ENCODE results near the gene SNRK. TPM values are rescaled to one million over a fixed set of nuclear protein-coding genes. Genes with fewer than 3 reads are reported as not detected.
A peak's percentile ranks its signal among the peaks of the same experiment; 100 is the strongest.

The SNRK gene
- total and polyA plus RNA-seq, 5 experiments from 2014 or later, result 71.1 to 225 (median 97.5) TPM

GRCh38 chr3:43273416-43273815 lies 12.9 kb upstream of the SNRK start:
- H3K27ac Mint-ChIP-seq, result no peak overlapping the region
- no peak overlapping the region for H3K4me3 Mint-ChIP-seq
- no peak for ATAC-seq
- DNase-seq, result no peak
- POLR2A ChIA-PET, result interaction anchor here (1.4 to 1.8 kb wide), 2 partner anchors 11 to 34 kb away, joined by 4 read pairs; no protein-coding TSS in a partner anchor
- peaks cover 0 to 3% (median 0%) of the 10 kb centered on the region in 3 donors for H3K36me3 Mint-ChIP-seq
- peaks cover 3 to 19% (median 18%) of the 10 kb centered on the region in 4 donors for H3K4me1 Mint-ChIP-seq
- peaks cover 0 to 9% (median 0%) of the 10 kb centered on the region in 9 donors for H3K9me3 Mint-ChIP-seq
- peaks cover 0 to 4% (median 0%) of the 10 kb centered on the region in 5 donors for H3K27me3 Mint-ChIP-seq

DNA sequence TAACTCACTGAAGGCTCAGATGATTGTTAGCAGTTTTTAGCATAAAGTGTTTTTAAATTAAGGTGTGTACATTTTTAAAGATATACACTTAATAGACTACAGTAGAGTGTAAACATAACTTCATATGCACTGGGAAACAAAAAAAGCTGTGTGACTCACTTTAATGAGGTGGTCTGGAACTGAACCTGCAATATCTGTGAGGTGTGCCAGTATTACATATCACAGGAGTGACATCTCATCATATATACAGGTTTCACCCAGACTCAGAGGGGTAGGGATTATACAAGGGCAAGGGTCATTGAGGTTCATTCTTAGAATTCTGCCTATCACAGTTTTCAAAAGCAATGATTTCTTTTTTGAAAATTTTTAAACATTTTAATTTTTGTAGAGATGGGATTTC lies 7.3 kb upstream of the SNRK start:
- no peak for ATAC-seq
- H3K4me1 Mint-ChIP-seq, result peaks cover 3 to 29% (median 20%) of the 10 kb centered on the region in 4 donors
- DNase-seq, result no peak
- peaks cover 0 to 4% (median 0%) of the 10 kb centered on the region in 9 donors for H3K9me3 Mint-ChIP-seq
- peaks cover 0 to 3% (median 0%) of the 10 kb centered on the region in 3 donors for H3K36me3 Mint-ChIP-seq
- no peak overlapping the region for H3K4me3 Mint-ChIP-seq
- no peak overlapping the region for H3K27ac Mint-ChIP-seq
- H3K27me3 Mint-ChIP-seq, result peaks cover 0 to 4% (median 0%) of the 10 kb centered on the region in 5 donors
- POLR2A ChIA-PET, result interaction anchor here (1.0 to 1.1 kb wide), 2 partner anchors 10 to 33 kb away, joined by 3 to 4 read pairs; no protein-coding TSS in a partner anchor

DNA sequence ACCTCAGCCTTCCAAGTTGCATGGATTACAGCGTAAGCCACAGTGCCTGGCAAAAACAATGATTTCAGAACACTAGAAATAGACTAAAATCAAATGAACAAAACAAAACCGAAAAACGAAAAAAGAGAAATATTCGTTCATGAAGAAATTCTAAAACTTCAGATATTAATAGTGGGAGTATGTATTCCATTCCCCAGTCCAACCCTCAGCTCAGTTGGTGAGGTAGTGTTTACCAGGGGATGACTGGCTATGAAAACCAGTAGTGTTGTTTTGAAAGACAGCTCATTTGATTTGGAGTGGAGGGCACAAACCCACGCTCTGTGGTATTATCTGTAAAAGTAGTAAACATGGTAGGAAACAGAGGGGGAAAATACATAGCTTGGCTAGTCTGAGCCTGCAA lies 6.8 kb upstream of the SNRK start:
- H3K9me3 Mint-ChIP-seq, result peaks cover 0 to 3% (median 0%) of the 10 kb centered on the region in 9 donors
- DNase-seq (no peak), ATAC-seq (no peak)
- H3K27me3 Mint-ChIP-seq, result peaks cover 0 to 4% (median 0%) of the 10 kb centered on the region in 5 donors
- peaks cover 0 to 3% (median 0%) of the 10 kb centered on the region in 3 donors for H3K36me3 Mint-ChIP-seq
- H3K4me3 Mint-ChIP-seq, result no peak overlapping the region
- H3K4me1 Mint-ChIP-seq, result peaks cover 3 to 29% (median 19%) of the 10 kb centered on the region in 4 donors
- H3K27ac Mint-ChIP-seq, result peak overlapping the region in 3 of 10 donors; percentile 2 to 9 (median 9)
- POLR2A ChIA-PET, result interaction anchor here (1.0 to 1.1 kb wide), 2 partner anchors 10 to 32 kb away, joined by 3 to 4 read pairs; no protein-coding TSS in a partner anchor

- Mint-ChIP-seq H3K4me3 (no peak overlapping the region), H3K27ac (no peak overlapping the region), H3K4me1 (peaks cover 7 to 34% (median 20%) of the 10 kb centered on the region in 4 donors), H3K27me3 (peaks cover 0 to 4% (median 0%) of the 10 kb centered on the region in 5 donors), H3K36me3 (peaks cover 0 to 3% (median 0%) of the 10 kb centered on the region in 3 donors), H3K9me3 (peaks cover 0 to 3% (median 0%) of the 10 kb centered on the region in 9 donors)
- ATAC-seq (no peak), DNase-seq (no peak)
- POLR2A ChIA-PET, result interaction anchor here (0.7 kb wide), 1 partner anchor 118 kb away, joined by 3 read pairs; no protein-coding TSS in a partner anchor
These were observed 5.3 kb upstream of the SNRK start for GRCh38 chr3:43281020-43281419.

- no peak overlapping the region for H3K4me3 Mint-ChIP-seq
- ATAC-seq, result no peak
- no peaks in the 10 kb centered on the region for H3K9me3 Mint-ChIP-seq
- peaks cover 0 to 2% (median 0%) of the 10 kb centered on the region in 5 donors for H3K27me3 Mint-ChIP-seq
- peaks cover 7 to 14% (median 8%) of the 10 kb centered on the region in 3 donors for H3K36me3 Mint-ChIP-seq
- DNase-seq, result no peak
- peaks cover 13 to 25% (median 15%) of the 10 kb centered on the region in 4 donors for H3K4me1 Mint-ChIP-seq
- H3K27ac Mint-ChIP-seq, result peak overlapping the region in 3 of 10 donors; percentile 24 to 35 (median 31)
- POLR2A ChIA-PET, result interaction anchor here (0.6 to 4.0 kb wide), 5 partner anchors 8 to 67 kb away, joined by 3 to 100 read pairs (median 4); no protein-coding TSS in a partner anchor
These were observed 2.2 kb upstream of the SNRK start for GRCh38 chr3:43284171-43284570.

GRCh38 chr3:43285644-43286043 lies 696 bp upstream of the SNRK start:
- no peak for ATAC-seq
- H3K27ac Mint-ChIP-seq, result peak overlapping the region; percentile 94 to 100 (median 100)
- H3K4me1 Mint-ChIP-seq, result peaks cover 24 to 35% (median 29%) of the 10 kb centered on the region in 4 donors
- H3K36me3 Mint-ChIP-seq, result peaks cover 7 to 29% (median 20%) of the 10 kb centered on the region in 3 donors
- H3K4me3 Mint-ChIP-seq, result peak overlapping the region; percentile 89 to 100 (median 98)
- H3K27me3 Mint-ChIP-seq, result peaks cover 0 to 2% (median 0%) of the 10 kb centered on the region in 5 donors
- DNase-seq, result no peak
- POLR2A ChIA-PET, result interaction anchor here (0.6 to 4.0 kb wide), 32 partner anchors 9 to 261 kb away, joined by 3 to 100 read pairs (median 4); no protein-coding TSS in a partner anchor
- H3K9me3 Mint-ChIP-seq, result no peaks in the 10 kb centered on the region

DNA sequence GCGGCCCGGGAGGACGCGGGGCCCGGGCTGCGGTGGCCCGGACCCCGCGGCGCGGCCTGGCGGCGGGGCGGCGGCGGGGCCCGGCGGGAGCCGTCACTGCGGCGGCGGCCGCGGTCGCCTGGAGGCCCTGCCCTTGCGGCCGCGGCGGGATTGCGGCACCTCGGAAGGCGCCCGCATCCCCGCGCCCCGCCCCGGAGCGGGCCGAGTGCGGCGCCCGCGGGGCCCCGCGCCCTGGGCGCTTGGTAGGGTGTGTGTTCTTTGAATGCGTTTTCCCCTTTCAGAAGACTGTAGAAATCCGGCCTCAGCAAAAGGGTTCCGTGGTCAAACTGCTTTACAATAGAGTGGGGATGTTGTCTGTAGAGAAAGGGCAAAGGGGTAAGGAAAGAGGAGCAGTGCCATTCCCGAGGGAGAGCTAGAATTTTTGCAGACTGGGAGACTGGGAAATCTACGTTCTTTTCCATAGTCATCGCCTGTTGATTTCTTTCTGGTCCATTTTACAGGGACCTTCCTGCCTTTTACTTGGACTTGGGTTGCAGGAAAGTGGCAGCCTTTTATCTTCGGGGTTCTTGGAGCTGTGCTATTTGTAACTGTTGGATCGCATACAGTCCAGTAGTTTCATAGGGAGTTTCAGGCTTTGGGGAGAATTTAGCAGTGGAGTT lies 630 bp downstream of the SNRK start:
- Mint-ChIP-seq H3K4me3 (peak overlapping the region; percentile 93 to 100 (median 98)), H3K36me3 (peaks cover 7 to 41% (median 20%) of the 10 kb centered on the region in 3 donors), H3K27ac (peak overlapping the region; percentile 95 to 99 (median 97)), H3K9me3 (no peaks in the 10 kb centered on the region), H3K4me1 (peaks cover 34 to 49% (median 42%) of the 10 kb centered on the region in 4 donors), H3K27me3 (peaks cover 0 to 2% (median 0%) of the 10 kb centered on the region in 5 donors)
- peak in 6 of 10 donors; percentile 4 to 43 (median 38) for DNase-seq
- peak; percentile 31 to 43 for ATAC-seq
- POLR2A ChIA-PET, result interaction anchor here (0.9 to 4.0 kb wide), 22 partner anchors 10 to 216 kb away, joined by 3 to 100 read pairs (median 6); no protein-coding TSS in a partner anchor

DNA sequence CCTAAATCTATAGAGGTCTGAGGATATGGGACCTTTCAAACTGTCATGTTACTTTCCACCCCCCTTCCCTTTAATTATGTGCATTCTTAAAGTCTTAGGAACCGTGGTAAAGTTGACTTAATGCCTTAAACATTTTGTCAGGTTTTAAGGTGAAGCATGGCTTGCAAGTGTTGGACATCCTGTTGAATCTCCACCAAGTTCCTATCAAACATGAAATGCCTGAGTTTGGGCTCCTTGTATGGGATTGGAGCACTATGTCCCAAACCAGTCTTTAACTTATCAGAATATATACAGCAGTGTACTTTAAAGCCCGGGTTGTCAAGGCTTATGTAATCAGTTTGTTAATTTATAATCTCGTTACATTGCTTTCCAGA lies 1.1 kb downstream of the SNRK start:
- DNase-seq (no peak), ATAC-seq (no peak)
- Mint-ChIP-seq H3K27me3 (peaks cover 0 to 2% (median 0%) of the 10 kb centered on the region in 5 donors), H3K27ac (peak overlapping the region; percentile 95 to 99 (median 97)), H3K9me3 (no peaks in the 10 kb centered on the region), H3K4me3 (peak overlapping the region; percentile 93 to 100 (median 98)), H3K36me3 (peaks cover 7 to 42% (median 20%) of the 10 kb centered on the region in 3 donors), H3K4me1 (peaks cover 36 to 53% (median 47%) of the 10 kb centered on the region in 4 donors)
- POLR2A ChIA-PET, result interaction anchor here (1.0 to 4.0 kb wide), 10 partner anchors 10 to 213 kb away, joined by 3 to 100 read pairs (median 9); no protein-coding TSS in a partner anchor

DNA sequence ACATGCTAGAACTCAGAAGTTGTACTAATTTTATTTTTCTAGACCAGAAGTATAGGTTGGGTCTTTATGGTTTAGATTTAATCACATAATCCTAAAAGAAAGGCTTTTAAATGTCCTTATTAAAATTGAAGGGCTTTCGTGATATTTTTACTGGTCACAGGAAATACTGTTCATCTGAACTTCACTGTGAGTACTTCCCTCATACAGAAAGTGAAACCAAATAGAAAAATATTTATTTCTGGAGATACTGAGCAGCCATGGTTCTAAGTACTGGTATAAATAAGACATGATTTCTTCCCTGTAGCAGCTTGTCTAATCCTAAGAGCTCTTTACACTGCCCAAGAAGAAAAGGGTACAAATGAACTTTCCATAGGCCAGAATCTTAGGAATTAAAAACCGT lies 2.0 kb downstream of the SNRK start:
- H3K4me3 Mint-ChIP-seq, result peak overlapping the region; percentile 93 to 100 (median 98)
- H3K9me3 Mint-ChIP-seq, result no peaks in the 10 kb centered on the region
- H3K36me3 Mint-ChIP-seq, result peaks cover 7 to 48% (median 22%) of the 10 kb centered on the region in 3 donors
- H3K27ac Mint-ChIP-seq, result peak overlapping the region; percentile 95 to 99 (median 97)
- DNase-seq (peak in 3 of 10 donors; percentile 28 to 50 (median 46)), ATAC-seq (peak; percentile 22 to 29)
- H3K27me3 Mint-ChIP-seq, result peaks cover 0 to 2% (median 0%) of the 10 kb centered on the region in 5 donors
- POLR2A ChIA-PET, result interaction anchor here (0.6 to 4.6 kb wide), 7 partner anchors 8 to 108 kb away, joined by 3 to 43 read pairs (median 3); no protein-coding TSS in a partner anchor
- peaks cover 42 to 58% (median 55%) of the 10 kb centered on the region in 4 donors for H3K4me1 Mint-ChIP-seq

DNA sequence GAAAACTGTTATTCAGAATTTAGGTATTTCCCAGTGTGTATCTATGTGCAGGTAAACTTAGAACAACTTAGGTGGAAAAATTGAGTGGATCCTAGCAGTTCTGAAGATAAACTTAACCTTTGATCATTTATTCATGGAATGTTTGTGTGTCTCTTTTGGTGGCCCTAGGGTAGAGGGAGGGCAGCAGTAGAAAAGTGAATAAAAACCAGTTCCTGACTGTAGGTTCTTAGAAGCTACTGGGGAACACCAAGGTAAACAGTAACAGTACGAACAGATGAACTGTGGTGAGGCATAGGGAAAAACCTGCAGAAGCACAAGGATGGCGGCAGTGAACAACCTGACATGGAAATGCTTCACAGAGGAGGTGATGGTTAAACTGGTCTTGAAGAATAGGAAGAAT lies 2.5 kb downstream of the SNRK start:
- DNase-seq (no peak), ATAC-seq (no peak)
- peaks cover 7 to 48% (median 22%) of the 10 kb centered on the region in 3 donors for H3K36me3 Mint-ChIP-seq
- peaks cover 0 to 2% (median 0%) of the 10 kb centered on the region in 5 donors for H3K27me3 Mint-ChIP-seq
- POLR2A ChIA-PET, result interaction anchor here (0.6 to 4.6 kb wide), 9 partner anchors 8 to 109 kb away, joined by 3 to 43 read pairs (median 3); no protein-coding TSS in a partner anchor
- H3K4me3 Mint-ChIP-seq, result peak overlapping the region; percentile 93 to 100 (median 98)
- H3K9me3 Mint-ChIP-seq, result no peaks in the 10 kb centered on the region
- H3K27ac Mint-ChIP-seq, result peak overlapping the region; percentile 95 to 99 (median 97)
- peaks cover 42 to 62% (median 55%) of the 10 kb centered on the region in 4 donors for H3K4me1 Mint-ChIP-seq

GRCh38 chr3:43289401-43289800 lies 3.1 kb downstream of the SNRK start:
- DNase-seq (no peak), ATAC-seq (no peak)
- peaks cover 0 to 2% (median 0%) of the 10 kb centered on the region in 5 donors for H3K27me3 Mint-ChIP-seq
- POLR2A ChIA-PET, result interaction anchor here (0.6 to 4.6 kb wide), 9 partner anchors 10 to 127 kb away, joined by 3 to 43 read pairs (median 3); no protein-coding TSS in a partner anchor
- peak overlapping the region; percentile 95 to 99 (median 97) for H3K27ac Mint-ChIP-seq
- H3K4me3 Mint-ChIP-seq, result peak overlapping the region; percentile 93 to 100 (median 98)
- H3K36me3 Mint-ChIP-seq, result peaks cover 7 to 50% (median 22%) of the 10 kb centered on the region in 3 donors
- no peaks in the 10 kb centered on the region for H3K9me3 Mint-ChIP-seq
- peaks cover 42 to 67% (median 57%) of the 10 kb centered on the region in 4 donors for H3K4me1 Mint-ChIP-seq

Data from naive thymus-derived CD8-positive, alpha-beta T cell (primary cell).